ENCODE results near the gene ERCC5. TPM values are rescaled to one million over a fixed set of nuclear protein-coding genes. Genes with fewer than 3 reads are reported as not detected.

ERCC5 gene
- total and polyA plus RNA-seq, 2 donors (not counting 3 experiments of a cell fraction or from before 2014, with no cell fraction given): 12.5 to 40.1 TPM

GRCh38 chr13:102872131-102872530, 26.3 kb downstream of the ERCC5 start:
- dilution Hi-C loops (cut with MboI; ENCODE audit: extremely low pct_ligation_motif_present, low sequenced_read_pairs): loop anchor here (25.0 kb wide), 1 partner anchor 285 kb away; the partner anchor contains the start of gene TPP2
- peaks cover 4% of the 10 kb centered on the region for H3K79me2 ChIP-seq (ENCODE audit: control insufficient read depth, insufficient read depth, low read length)
- no peak overlapping the region for H3K4me3 ChIP-seq (replicated peaks in 1 of 3; ENCODE audit: insufficient read depth in 1 of 3, low read depth in 1 of 3, low read length in 3 of 3)
- H2AFZ ChIP-seq (ENCODE audit: low read depth, low read length): no peak overlapping the region
- H3K4me1 ChIP-seq (ENCODE audit: control insufficient read depth, extremely low read depth, insufficient read depth, low read length): peaks cover 7% of the 10 kb centered on the region
- H3K27me3 ChIP-seq (ENCODE audit: control insufficient read depth in 2 of 2, insufficient read depth in 2 of 2, low read length in 2 of 2): no peaks in the 10 kb centered on the region
- BruUV-seq (replicated peaks): no TSS peak
- H3K4me2 ChIP-seq (ENCODE audit: insufficient read depth, low read length): no peak overlapping the region
- no peak overlapping the region for H3K9ac ChIP-seq (replicated peaks; ENCODE audit: extremely low read depth, insufficient read depth, low read length)
- intact Hi-C loops (cut with micrococcal nuclease): no loop called here
- FAIRE-seq: no peak
- CTCF ChIA-PET: interaction anchor here (0.6 kb wide), 1 partner anchor 9 kb away, joined by 3 read pairs; no protein-coding TSS in a partner anchor
- no peak for TF ChIP-seq MYC (IDR thresholded peaks at IDR 0.05; ENCODE audit: low read depth, low read length)
- peaks cover 10 to 24% of the 10 kb centered on the region in 2 experiments for H3K36me3 ChIP-seq (ENCODE audit: control insufficient read depth in 2 of 2, extremely low read depth in 1 of 2, insufficient read depth in 2 of 2, low read length in 2 of 2)
- H3K27ac ChIP-seq (ENCODE audit: insufficient read depth, low read depth, low read length): no peak overlapping the region
- no peaks in the 10 kb centered on the region for H3K9me1 ChIP-seq (replicated peaks; ENCODE audit: control insufficient read depth, extremely low read depth, insufficient read depth, low read length)
- no peaks in the 10 kb centered on the region for H3K9me3 ChIP-seq (replicated peaks; ENCODE audit: control insufficient read depth, insufficient read depth, low read length)
- POLR2A ChIA-PET: no interaction called here
- DNase-seq (ENCODE audit: low read depth, low spot score): no peak
- no peaks in the 10 kb centered on the region for H4K20me1 ChIP-seq (replicated peaks; ENCODE audit: control insufficient read depth, extremely low read depth, insufficient read depth, low read length)

- DNase-seq (ENCODE audit: low read depth, low spot score) (no peak), FAIRE-seq (peak; percentile 58)
- peaks cover 4% of the 10 kb centered on the region for H3K79me2 ChIP-seq (ENCODE audit: control insufficient read depth, insufficient read depth, low read length)
- no peak overlapping the region for H3K27ac ChIP-seq (ENCODE audit: insufficient read depth, low read depth, low read length)
- H3K9me3 ChIP-seq (replicated peaks; ENCODE audit: control insufficient read depth, insufficient read depth, low read length): no peaks in the 10 kb centered on the region
- H3K4me3 ChIP-seq (replicated peaks in 1 of 3; ENCODE audit: insufficient read depth in 1 of 3, low read depth in 1 of 3, low read length in 3 of 3): no peak overlapping the region
- no peak overlapping the region for H3K4me2 ChIP-seq (ENCODE audit: insufficient read depth, low read length)
- no peaks in the 10 kb centered on the region for H3K9me1 ChIP-seq (replicated peaks; ENCODE audit: control insufficient read depth, extremely low read depth, insufficient read depth, low read length)
- TF ChIP-seq POLR2AphosphoS5 (IDR thresholded peaks at IDR 0.05; ENCODE audit: insufficient read depth, low read depth, low read length) (no peak), CTCF (IDR thresholded peaks at IDR 0.05; ENCODE audit: extremely low read depth in 1 of 2, insufficient read depth in 1 of 2, low read depth in 1 of 2, low read length in 2 of 2) (no peak), POLR2A (IDR thresholded peaks at IDR 0.05; ENCODE audit: low read depth, low read length) (no peak), EZH2 (IDR thresholded peaks at IDR 0.05; ENCODE audit: borderline replicate concordance, low read depth, low read length, severe bottlenecking) (no peak), MYC (IDR thresholded peaks at IDR 0.05; ENCODE audit: low read depth, low read length) (no peak), FOS (IDR thresholded peaks at IDR 0.05; ENCODE audit: borderline replicate concordance, insufficient read depth, low read length) (no peak), GATA2 (IDR thresholded peaks at IDR 0.05; ENCODE audit: insufficient read depth, insufficient read length, low read depth, low read length) (no peak), MAX (IDR thresholded peaks at IDR 0.05; ENCODE audit: insufficient read depth, insufficient read length) (no peak), JUN (IDR thresholded peaks at IDR 0.05; ENCODE audit: borderline replicate concordance, insufficient read depth, insufficient read length, low read depth) (no peak)
- peaks cover 7% of the 10 kb centered on the region for H3K4me1 ChIP-seq (ENCODE audit: control insufficient read depth, extremely low read depth, insufficient read depth, low read length)
- ChIA-PET CTCF (interaction anchor here (0.6 kb wide), 1 partner anchor 9 kb away, joined by 3 read pairs; no protein-coding TSS in a partner anchor), POLR2A (no interaction called here)
- dilution Hi-C loops (cut with MboI; ENCODE audit: extremely low pct_ligation_motif_present, low sequenced_read_pairs) (loop anchor here (25.0 kb wide), 1 partner anchor 285 kb away; the partner anchor contains the start of gene TPP2), intact Hi-C loops (cut with micrococcal nuclease) (no loop called here)
- no peaks in the 10 kb centered on the region for H4K20me1 ChIP-seq (replicated peaks; ENCODE audit: control insufficient read depth, extremely low read depth, insufficient read depth, low read length)
- peaks cover 8 to 20% of the 10 kb centered on the region in 2 experiments for H3K36me3 ChIP-seq (ENCODE audit: control insufficient read depth in 2 of 2, extremely low read depth in 1 of 2, insufficient read depth in 2 of 2, low read length in 2 of 2)
- H2AFZ ChIP-seq (ENCODE audit: low read depth, low read length): no peak overlapping the region
- no peak overlapping the region for H3K9ac ChIP-seq (replicated peaks; ENCODE audit: extremely low read depth, insufficient read depth, low read length)
- H3K27me3 ChIP-seq (ENCODE audit: control insufficient read depth in 2 of 2, insufficient read depth in 2 of 2, low read length in 2 of 2): no peaks in the 10 kb centered on the region
- BruUV-seq (replicated peaks): no TSS peak
Observed at GRCh38 chr13:102872531-102872930, 26.7 kb downstream of the ERCC5 start.
